ENCODE measurements around the gene LDHD.

DNA sequence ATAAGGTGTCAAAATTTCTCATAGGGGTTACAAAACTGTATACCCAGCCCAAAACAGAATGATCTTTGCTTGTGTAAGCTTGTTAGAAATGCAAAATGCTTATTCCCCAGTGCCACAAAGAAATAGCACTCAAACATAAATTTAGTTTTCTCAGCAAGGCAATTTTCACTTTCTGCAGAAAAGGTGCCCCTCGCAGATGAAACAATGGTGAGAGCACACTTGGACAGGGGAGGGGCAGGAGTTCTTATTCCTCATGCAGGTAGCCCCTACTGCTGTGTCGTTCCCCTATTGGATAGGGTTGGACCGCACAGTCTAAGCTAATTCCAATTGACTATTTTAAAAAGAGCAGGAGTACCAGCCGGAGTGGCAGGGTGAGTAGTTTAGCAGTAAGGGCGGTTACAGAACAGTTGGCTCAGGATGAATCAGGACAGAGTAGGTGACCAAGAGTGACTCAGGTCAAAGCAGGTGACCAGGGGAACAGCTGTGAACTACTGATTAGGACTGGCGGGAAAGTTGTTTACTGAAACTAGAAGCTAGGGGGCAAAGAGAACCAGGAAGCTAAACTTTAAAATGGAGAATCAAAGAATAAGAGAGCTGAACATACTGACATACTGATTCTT lies 5.5 kb upstream of the LDHD start:
- TF ChIP-seq POLR2A (IDR thresholded peaks at IDR 0.05; ENCODE audit: low read length) (no peak), JUNB (IDR thresholded peaks at IDR 0.05) (no peak), MYC (IDR thresholded peaks at IDR 0.05; ENCODE audit: borderline replicate concordance, low read length) (no peak)
- TF ChIP-seq, protein P1, sequence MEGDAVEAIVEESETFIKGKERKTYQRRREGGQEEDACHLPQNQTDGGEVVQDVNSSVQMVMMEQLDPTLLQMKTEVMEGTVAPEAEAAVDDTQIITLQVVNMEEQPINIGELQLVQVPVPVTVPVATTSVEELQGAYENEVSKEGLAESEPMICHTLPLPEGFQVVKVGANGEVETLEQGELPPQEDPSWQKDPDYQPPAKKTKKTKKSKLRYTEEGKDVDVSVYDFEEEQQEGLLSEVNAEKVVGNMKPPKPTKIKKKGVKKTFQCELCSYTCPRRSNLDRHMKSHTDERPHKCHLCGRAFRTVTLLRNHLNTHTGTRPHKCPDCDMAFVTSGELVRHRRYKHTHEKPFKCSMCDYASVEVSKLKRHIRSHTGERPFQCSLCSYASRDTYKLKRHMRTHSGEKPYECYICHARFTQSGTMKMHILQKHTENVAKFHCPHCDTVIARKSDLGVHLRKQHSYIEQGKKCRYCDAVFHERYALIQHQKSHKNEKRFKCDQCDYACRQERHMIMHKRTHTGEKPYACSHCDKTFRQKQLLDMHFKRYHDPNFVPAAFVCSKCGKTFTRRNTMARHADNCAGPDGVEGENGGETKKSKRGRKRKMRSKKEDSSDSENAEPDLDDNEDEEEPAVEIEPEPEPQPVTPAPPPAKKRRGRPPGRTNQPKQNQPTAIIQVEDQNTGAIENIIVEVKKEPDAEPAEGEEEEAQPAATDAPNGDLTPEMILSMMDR (IDR thresholded peaks at IDR 0.05) = no peak
